ENCODE results near the gene ST3GAL3. TPM values are rescaled to one million over a fixed set of nuclear protein-coding genes. Genes with fewer than 3 reads are reported as not detected.
"Not testable (repeated sequence)": the region's sequence is repeated elsewhere in the genome, so short reads cannot be mapped to it uniquely, and the experiment has no call there.

Gene ST3GAL3
- total RNA-seq, 1 experiment from 2014 or later: 19.3 TPM

DNA sequence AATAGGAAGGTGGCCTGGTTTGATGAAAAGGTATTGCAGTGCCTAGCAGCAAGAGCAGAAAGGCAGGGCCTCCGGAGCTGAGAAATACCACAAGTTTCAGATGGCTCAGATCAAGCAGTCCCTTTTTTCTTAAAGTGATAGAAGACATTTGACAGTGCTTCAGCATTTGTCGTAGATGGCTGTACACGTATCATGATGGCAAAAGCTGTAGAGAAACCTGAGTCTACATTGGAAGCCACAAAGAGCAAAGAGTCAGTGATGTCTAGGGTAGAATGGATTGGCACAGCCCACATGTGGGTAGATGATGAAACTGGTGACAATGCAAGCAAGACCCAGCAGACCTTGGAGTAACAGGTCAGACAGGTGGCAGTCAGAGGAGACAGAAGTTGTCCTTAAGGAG is 124.9 kb downstream of the ST3GAL3 start:
- H3K36me3 ChIP-seq (ENCODE audit: low read depth): no peaks in the 10 kb centered on the region
- intact Hi-C loops (cut with micrococcal nuclease; ENCODE audit: unreplicated experiment): loop anchor here (5.0 to 10.0 kb wide), 3 partner anchors 277 to 460 kb away; no protein-coding TSS in a partner anchor
- H3K4me2 ChIP-seq: peak overlapping the region; percentile 72
- H3F3A ChIP-seq (ENCODE audit: insufficient read depth, low read depth): peaks cover 54% of the 10 kb centered on the region
- no peaks in the 10 kb centered on the region for H3K27me3 ChIP-seq (ENCODE audit: insufficient read depth, low read depth)
- ChIA-PET POLR2A (ENCODE audit: unreplicated experiment) (no interaction called here), CTCF (interaction anchor here (1.5 kb wide), 1 partner anchor 69 kb away, joined by 5 read pairs; no protein-coding TSS in a partner anchor)
- no peaks in the 10 kb centered on the region for H3K79me2 ChIP-seq (ENCODE audit: low read depth)
- H4K20me1 ChIP-seq (ENCODE audit: insufficient read depth): no peaks in the 10 kb centered on the region
- no peaks in the 10 kb centered on the region for H3K9me3 ChIP-seq (ENCODE audit: insufficient read depth, low read depth)
- H3K9me2 ChIP-seq (ENCODE audit: insufficient read depth): no peaks in the 10 kb centered on the region
- TF ChIP-seq CTCF (conservative IDR thresholded peaks at IDR 0.05): no peak
- no peak for TF ChIP-seq EZH2 (IDR thresholded peaks at IDR 0.05; ENCODE audit: low read depth)
- peak; percentile 28 to 48 for DNase-seq
- no peak overlapping the region for H3K4me3 ChIP-seq
- H2AFZ ChIP-seq: no peak overlapping the region
- peak overlapping the region; percentile 94 for H3K27ac ChIP-seq
- H3K4me1 ChIP-seq (replicated peaks; ENCODE audit: insufficient read depth): peaks cover 80% of the 10 kb centered on the region
- BruUV-seq (replicated peaks): no TSS peak

GRCh38 chr1:43832998-43833397 is 125.7 kb downstream of the ST3GAL3 start:
- no peak for TF ChIP-seq CTCF (conservative IDR thresholded peaks at IDR 0.05)
- no peak for TF ChIP-seq EZH2 (IDR thresholded peaks at IDR 0.05; ENCODE audit: low read depth)
- BruUV-seq (replicated peaks): no TSS peak
- ChIA-PET CTCF (no interaction called here), POLR2A (ENCODE audit: unreplicated experiment) (no interaction called here)
- H3K36me3 ChIP-seq (ENCODE audit: low read depth): no peaks in the 10 kb centered on the region
- no peak overlapping the region for H2AFZ ChIP-seq
- H4K20me1 ChIP-seq (ENCODE audit: insufficient read depth): no peaks in the 10 kb centered on the region
- H3F3A ChIP-seq (ENCODE audit: insufficient read depth, low read depth): peaks cover 54% of the 10 kb centered on the region
- no peaks in the 10 kb centered on the region for H3K9me3 ChIP-seq (ENCODE audit: insufficient read depth, low read depth)
- H3K27me3 ChIP-seq (ENCODE audit: insufficient read depth, low read depth): no peaks in the 10 kb centered on the region
- H3K9me2 ChIP-seq (ENCODE audit: insufficient read depth): no peaks in the 10 kb centered on the region
- no peak for DNase-seq
- intact Hi-C loops (cut with micrococcal nuclease; ENCODE audit: unreplicated experiment): loop anchor here (5.0 to 10.0 kb wide), 3 partner anchors 278 to 461 kb away; no protein-coding TSS in a partner anchor
- H3K79me2 ChIP-seq (ENCODE audit: low read depth): no peaks in the 10 kb centered on the region
- H3K27ac ChIP-seq: peak overlapping the region; percentile 94
- H3K4me3 ChIP-seq: no peak overlapping the region
- H3K4me1 ChIP-seq (replicated peaks; ENCODE audit: insufficient read depth): peaks cover 84% of the 10 kb centered on the region
- peak overlapping the region; percentile 72 for H3K4me2 ChIP-seq

DNA sequence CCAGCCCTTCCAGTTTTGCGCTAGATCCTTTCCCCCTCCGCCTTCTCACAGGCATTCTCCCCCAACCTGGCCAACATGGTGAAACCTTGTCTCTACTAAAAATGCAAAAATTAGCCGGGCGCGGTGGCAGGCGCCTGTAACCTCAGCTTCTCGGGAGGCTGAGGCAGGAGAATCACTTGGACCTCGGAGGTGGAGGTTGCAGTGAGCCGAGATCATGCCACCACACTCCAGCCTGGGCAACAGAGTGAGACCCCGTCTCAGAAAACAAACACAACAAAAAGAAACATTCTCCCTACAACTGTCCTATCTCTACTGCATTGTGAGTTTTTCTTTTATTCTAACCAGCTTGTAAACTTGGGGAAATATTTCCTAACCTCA is 126.6 kb downstream of the ST3GAL3 start:
- H2AFZ ChIP-seq; H3K27me3 ChIP-seq (ENCODE audit: insufficient read depth, low read depth); H3K9me2 ChIP-seq (ENCODE audit: insufficient read depth); CTCF ChIA-PET; DNase-seq; H4K20me1 ChIP-seq (ENCODE audit: insufficient read depth); H3K9me3 ChIP-seq (ENCODE audit: insufficient read depth, low read depth); H3K36me3 ChIP-seq (ENCODE audit: low read depth); H3K79me2 ChIP-seq (ENCODE audit: low read depth): not testable (repeated sequence)
- peaks cover 84% of the 10 kb centered on the region for H3K4me1 ChIP-seq (replicated peaks; ENCODE audit: insufficient read depth)
- peaks cover 54% of the 10 kb centered on the region for H3F3A ChIP-seq (ENCODE audit: insufficient read depth, low read depth)
- intact Hi-C loops (cut with micrococcal nuclease; ENCODE audit: unreplicated experiment): loop anchor here (1.0 to 10.0 kb wide), 5 partner anchors 19 to 462 kb away; no protein-coding TSS in a partner anchor
- H3K27ac ChIP-seq: peak overlapping the region; percentile 94
- H3K4me3 ChIP-seq: peak overlapping the region; percentile 22; the same call in 1 of the 2 replicates
- peak overlapping the region; percentile 72 for H3K4me2 ChIP-seq
- BruUV-seq (replicated peaks): TSS peak; percentile 85
- POLR2A ChIA-PET (ENCODE audit: unreplicated experiment): interaction anchor here (0.7 kb wide), 3 partner anchors 24 to 184 kb away, joined by 3 to 4 read pairs (median 4); partner anchors contain the start of gene KDM4A

Measured in PC-9 (cell line).